ENCODE data around the gene ACSBG1. TPM values are rescaled to one million over a fixed set of nuclear protein-coding genes. Genes with fewer than 3 reads are reported as not detected.

The ACSBG1 gene
- polyA plus RNA-seq, 1 donor from 2014 or later: 0.32 TPM

- no peak overlapping the region for H3K4me2 ChIP-seq (ENCODE audit: low read length)
- TF ChIP-seq MXI1 (conservative IDR thresholded peaks at IDR 0.05; ENCODE audit: poor library complexity, severe bottlenecking) (no peak), POLR2AphosphoS5 (IDR thresholded peaks at IDR 0.05) (no peak), TAF1 (IDR thresholded peaks at IDR 0.05; ENCODE audit: low read depth) (no peak), EP300 (conservative IDR thresholded peaks at IDR 0.05; ENCODE audit: poor library complexity, severe bottlenecking) (no peak), EZH2 (IDR thresholded peaks at IDR 0.05; ENCODE audit: borderline replicate concordance, insufficient read depth, low read length, poor library complexity, severe bottlenecking) (no peak), SMC3 (conservative IDR thresholded peaks at IDR 0.05; ENCODE audit: poor library complexity) (no peak), RAD21 (conservative IDR thresholded peaks at IDR 0.05) (no peak)
- TF ChIP-seq, protein P1, sequence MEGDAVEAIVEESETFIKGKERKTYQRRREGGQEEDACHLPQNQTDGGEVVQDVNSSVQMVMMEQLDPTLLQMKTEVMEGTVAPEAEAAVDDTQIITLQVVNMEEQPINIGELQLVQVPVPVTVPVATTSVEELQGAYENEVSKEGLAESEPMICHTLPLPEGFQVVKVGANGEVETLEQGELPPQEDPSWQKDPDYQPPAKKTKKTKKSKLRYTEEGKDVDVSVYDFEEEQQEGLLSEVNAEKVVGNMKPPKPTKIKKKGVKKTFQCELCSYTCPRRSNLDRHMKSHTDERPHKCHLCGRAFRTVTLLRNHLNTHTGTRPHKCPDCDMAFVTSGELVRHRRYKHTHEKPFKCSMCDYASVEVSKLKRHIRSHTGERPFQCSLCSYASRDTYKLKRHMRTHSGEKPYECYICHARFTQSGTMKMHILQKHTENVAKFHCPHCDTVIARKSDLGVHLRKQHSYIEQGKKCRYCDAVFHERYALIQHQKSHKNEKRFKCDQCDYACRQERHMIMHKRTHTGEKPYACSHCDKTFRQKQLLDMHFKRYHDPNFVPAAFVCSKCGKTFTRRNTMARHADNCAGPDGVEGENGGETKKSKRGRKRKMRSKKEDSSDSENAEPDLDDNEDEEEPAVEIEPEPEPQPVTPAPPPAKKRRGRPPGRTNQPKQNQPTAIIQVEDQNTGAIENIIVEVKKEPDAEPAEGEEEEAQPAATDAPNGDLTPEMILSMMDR (IDR thresholded peaks at IDR 0.05; ENCODE audit: poor library complexity, severe bottlenecking): no peak
- TF ChIP-seq, protein P2, sequence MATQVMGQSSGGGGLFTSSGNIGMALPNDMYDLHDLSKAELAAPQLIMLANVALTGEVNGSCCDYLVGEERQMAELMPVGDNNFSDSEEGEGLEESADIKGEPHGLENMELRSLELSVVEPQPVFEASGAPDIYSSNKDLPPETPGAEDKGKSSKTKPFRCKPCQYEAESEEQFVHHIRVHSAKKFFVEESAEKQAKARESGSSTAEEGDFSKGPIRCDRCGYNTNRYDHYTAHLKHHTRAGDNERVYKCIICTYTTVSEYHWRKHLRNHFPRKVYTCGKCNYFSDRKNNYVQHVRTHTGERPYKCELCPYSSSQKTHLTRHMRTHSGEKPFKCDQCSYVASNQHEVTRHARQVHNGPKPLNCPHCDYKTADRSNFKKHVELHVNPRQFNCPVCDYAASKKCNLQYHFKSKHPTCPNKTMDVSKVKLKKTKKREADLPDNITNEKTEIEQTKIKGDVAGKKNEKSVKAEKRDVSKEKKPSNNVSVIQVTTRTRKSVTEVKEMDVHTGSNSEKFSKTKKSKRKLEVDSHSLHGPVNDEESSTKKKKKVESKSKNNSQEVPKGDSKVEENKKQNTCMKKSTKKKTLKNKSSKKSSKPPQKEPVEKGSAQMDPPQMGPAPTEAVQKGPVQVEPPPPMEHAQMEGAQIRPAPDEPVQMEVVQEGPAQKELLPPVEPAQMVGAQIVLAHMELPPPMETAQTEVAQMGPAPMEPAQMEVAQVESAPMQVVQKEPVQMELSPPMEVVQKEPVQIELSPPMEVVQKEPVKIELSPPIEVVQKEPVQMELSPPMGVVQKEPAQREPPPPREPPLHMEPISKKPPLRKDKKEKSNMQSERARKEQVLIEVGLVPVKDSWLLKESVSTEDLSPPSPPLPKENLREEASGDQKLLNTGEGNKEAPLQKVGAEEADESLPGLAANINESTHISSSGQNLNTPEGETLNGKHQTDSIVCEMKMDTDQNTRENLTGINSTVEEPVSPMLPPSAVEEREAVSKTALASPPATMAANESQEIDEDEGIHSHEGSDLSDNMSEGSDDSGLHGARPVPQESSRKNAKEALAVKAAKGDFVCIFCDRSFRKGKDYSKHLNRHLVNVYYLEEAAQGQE (IDR thresholded peaks at IDR 0.05; ENCODE audit: borderline replicate concordance): no peak
- no peak overlapping the region for H2AFZ ChIP-seq (ENCODE audit: low read depth, low read length)
Observed at GRCh38 chr15:78209646-78210348, 24.6 kb downstream of the ACSBG1 start.

DNA sequence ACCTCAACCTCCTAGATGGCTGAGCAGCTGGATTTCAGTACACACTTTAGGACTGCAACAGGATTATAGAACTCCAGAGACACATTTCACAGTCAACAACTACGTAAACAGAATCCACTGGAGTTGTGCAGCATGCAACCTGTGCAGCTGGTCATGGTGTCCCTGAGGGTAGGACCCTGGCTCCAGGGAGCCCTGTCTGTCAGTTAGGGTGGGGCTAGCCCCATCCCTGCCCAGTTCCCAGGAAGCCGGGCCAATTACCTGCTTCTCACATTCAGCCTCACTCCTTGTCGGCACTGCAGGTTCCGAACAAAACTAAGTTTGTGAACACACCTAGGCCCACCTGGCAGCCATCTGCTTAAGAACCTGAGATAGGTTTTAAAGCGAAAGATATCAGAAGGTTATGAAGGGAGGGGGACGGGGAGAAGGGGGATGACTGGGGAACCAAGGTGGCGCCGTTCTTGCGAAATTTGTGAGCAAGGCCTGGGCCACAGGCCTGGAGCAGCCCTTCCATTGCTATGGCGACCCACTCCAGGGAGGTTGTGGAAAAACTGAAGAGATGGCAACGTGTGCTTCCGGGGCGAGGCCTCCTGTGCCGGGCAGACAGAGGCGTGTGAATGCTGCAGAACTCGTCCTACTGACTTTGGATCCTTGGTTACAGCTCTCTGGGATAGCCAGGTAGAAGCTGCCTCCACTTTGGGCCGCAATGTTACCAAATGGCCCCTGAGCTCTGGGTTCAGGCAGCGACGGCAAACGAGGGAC lies 25.3 kb downstream of the ACSBG1 start:
- TF ChIP-seq SMC3 (conservative IDR thresholded peaks at IDR 0.05; ENCODE audit: poor library complexity): no peak
- no peak for TF ChIP-seq EZH2 (IDR thresholded peaks at IDR 0.05; ENCODE audit: borderline replicate concordance, insufficient read depth, low read length, poor library complexity, severe bottlenecking)
- TF ChIP-seq EP300 (conservative IDR thresholded peaks at IDR 0.05; ENCODE audit: poor library complexity, severe bottlenecking): no peak
- TF ChIP-seq RAD21 (conservative IDR thresholded peaks at IDR 0.05): no peak
- TF ChIP-seq, protein P1 (IDR thresholded peaks at IDR 0.05; ENCODE audit: poor library complexity, severe bottlenecking): no peak
- no peak for TF ChIP-seq TAF1 (IDR thresholded peaks at IDR 0.05; ENCODE audit: low read depth)
- Histone ChIP-seq H4K20me1 (ENCODE audit: insufficient read depth) (no peaks in the 10 kb centered on the region), H3K4me3 (ENCODE audit: low read length) (no peak overlapping the region), H3K36me3 (ENCODE audit: insufficient read depth, low read length) (no peaks in the 10 kb centered on the region), H3K27ac (ENCODE audit: low read length) (no peak overlapping the region), H3K9ac (ENCODE audit: low read length) (no peak overlapping the region), H2AFZ (ENCODE audit: low read depth, low read length) (no peak overlapping the region), H3F3A (ENCODE audit: insufficient read depth, low read length, poor library complexity, severe bottlenecking) (no peaks in the 10 kb centered on the region), H3K79me2 (replicated peaks; ENCODE audit: insufficient read depth, low read length) (no peaks in the 10 kb centered on the region), H3K9me2 (ENCODE audit: insufficient read depth, low read length) (no peaks in the 10 kb centered on the region), H3K4me2 (ENCODE audit: low read length) (no peak overlapping the region), H3K27me3 (ENCODE audit: insufficient read depth, low read depth, low read length) (no peaks in the 10 kb centered on the region), H3K9me3 (ENCODE audit: low read length) (no peaks in the 10 kb centered on the region)

More at GRCh38 chr15:78209646-78210348, 24.6 kb downstream of the ACSBG1 start:
- Histone ChIP-seq H3F3A (ENCODE audit: insufficient read depth, low read length, poor library complexity, severe bottlenecking) (no peaks in the 10 kb centered on the region), H3K79me2 (replicated peaks; ENCODE audit: insufficient read depth, low read length) (no peaks in the 10 kb centered on the region), H3K9ac (ENCODE audit: low read length) (no peak overlapping the region), H3K27ac (ENCODE audit: low read length) (no peak overlapping the region), H4K20me1 (ENCODE audit: insufficient read depth) (no peaks in the 10 kb centered on the region), H3K27me3 (ENCODE audit: insufficient read depth, low read depth, low read length) (no peaks in the 10 kb centered on the region), H3K9me2 (ENCODE audit: insufficient read depth, low read length) (no peaks in the 10 kb centered on the region), H3K4me3 (ENCODE audit: low read length) (no peak overlapping the region), H3K36me3 (ENCODE audit: insufficient read depth, low read length) (no peaks in the 10 kb centered on the region), H3K9me3 (ENCODE audit: low read length) (no peaks in the 10 kb centered on the region)
